HG02588 (cell line): ENCODE measurements around the gene ZBTB7B.

ENCODE experiments used
- ATAC-seq: cut with Tn5 transposase; IDR thresholded peaks from one replicate; pipeline ENCODE4 v1.9.1; 2021; ENCODE audit warnings: mild to moderate bottlenecking, moderate library complexity; ENCODE audit not compliant: unreplicated experiment

The ZBTB7B gene

DNA sequence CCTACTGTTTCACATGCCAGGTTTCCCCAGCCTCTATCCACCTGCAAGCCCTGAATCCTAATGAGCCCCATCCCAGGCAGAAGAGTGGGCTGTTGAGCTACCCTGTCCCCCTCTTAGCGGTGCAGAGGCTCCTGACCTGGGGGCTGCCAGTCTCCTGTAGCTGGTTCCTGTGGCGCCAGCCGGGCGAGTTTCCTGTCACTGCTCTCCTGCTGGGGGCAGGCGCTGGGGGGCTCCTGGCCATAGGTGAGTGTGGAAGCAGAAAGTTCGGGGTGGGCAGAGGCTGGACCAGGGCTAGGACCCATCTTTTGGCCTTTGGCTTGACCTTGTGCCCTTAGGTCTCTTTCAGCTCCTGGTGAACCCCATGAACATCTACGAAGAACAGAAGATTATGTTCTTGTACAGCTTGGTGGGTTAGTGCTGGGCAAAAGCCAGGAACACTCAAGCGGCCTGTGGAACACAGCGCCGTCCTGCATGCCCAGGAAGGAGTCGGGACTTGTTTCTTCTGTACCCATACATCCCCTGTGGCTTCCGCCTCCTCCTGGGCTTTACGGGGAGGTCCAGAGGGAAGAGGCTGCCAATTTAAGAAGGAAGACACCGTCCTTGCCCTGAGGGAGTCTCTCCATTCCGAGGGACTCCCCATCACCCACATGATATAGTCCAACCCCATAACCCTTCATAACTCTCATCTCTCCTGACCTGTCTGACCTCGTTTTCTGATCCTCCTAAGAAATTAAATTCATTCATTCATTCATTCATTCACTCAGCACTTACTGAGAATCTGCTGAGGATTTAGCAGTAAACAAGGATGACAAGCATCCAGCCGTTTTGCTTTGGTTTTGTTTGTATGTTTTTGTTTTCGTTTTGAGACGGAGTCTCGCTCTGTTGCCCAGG, 32.0 kb downstream of the ZBTB7B start:
- no peak for ATAC-seq

DNA sequence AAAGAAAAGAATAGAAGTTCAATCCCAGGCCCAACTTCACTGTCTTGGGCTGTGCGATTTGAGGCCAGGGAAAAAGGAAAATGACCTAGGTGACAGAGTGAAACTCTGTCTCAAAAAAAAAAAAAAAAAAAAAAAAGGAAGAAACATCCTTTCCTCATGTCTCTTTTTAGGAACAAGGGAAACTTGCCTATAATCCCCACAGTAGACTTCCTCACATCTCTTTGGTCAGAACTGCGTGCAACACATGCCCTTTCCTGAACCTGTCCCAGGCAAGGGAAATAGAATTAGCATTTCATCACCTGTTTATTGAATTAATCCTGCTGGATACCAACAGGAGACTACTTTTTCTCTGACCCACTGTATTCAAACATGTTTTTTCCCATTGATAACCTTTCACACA, 33.3 kb downstream of the ZBTB7B start:
- ATAC-seq = no peak

DNA sequence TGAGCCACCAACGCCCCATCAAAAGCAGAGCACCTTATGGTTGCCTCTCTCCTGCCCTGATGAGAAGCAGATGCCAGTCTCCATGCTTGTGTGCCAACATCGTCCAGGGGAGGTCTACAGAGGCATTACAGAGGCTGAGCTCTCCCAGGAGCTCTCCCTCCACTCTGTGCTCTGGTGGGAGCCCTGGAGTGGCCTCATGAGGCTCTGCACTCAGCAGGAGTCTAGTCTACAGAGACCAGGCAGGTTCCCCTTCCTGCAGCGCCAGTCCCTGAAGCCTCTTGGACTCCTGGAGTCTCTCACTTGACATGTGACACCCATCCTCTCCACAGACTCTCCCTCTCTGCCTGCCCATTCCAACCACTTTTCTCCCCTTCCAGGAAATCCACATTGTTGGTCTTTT, 34.4 kb downstream of the ZBTB7B start:
- ATAC-seq = no peak

DNA sequence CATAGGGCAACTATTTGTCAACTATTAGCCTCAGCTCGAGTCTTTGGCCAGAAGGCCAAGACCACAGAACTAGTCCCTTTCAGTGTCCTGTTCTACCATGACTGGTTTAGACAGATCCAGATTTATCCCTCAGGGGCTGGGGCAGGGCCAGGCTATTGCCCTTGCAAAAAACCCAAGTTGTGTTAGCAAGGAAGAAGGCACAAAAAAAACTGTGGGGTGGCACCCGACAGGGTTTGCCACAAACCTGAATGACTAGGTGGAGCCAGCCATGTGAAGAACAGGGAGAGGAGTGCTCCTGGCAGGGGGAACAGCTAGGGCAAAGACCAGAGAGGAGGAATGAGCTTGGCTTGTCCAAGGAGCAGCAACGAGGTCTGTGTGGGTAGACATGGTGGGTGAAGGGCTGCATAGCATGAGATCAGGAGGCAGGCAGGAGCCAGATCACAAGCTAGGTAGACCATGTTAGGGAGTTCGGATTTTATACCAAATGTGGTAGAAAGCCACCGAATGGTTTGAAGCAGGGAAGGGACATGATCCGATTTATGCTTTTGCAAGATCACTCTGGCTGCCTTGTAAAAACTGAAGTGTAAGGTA, 35.3 kb downstream of the ZBTB7B start:
- no peak for ATAC-seq

DNA sequence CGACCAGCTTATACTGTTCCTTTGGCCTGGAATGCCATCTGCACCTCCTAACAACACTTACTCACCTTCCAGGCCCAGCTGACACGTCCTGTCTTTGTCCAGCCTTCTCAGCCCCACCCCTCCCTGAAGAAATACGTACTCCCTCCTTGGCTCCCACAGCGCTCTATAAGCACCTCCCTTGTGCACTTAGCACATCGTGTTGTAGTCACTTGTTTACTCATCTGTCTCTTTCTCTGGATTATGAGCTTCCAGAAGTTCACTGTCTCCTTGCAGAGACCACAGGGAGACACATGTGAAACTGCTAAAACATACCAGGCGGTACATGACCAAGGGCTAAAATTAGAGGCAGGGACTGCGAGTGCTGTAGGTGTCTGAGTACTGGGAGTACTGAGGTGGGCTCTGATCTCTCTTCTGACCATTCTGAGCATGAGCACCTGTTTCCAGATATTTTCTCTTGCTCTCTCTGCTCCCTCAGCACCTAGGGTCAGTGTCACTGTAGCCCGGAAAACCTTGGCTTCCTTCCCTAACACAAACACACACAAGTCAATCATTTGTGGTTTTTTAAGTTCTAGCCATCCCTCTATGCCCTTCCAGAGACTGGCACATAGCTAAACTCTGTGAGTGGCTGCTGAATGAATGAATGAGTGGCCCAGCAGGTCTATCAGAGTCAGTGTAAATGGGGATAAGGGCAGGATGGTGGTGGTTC, 36.2 kb downstream of the ZBTB7B start:
- no peak for ATAC-seq

DNA sequence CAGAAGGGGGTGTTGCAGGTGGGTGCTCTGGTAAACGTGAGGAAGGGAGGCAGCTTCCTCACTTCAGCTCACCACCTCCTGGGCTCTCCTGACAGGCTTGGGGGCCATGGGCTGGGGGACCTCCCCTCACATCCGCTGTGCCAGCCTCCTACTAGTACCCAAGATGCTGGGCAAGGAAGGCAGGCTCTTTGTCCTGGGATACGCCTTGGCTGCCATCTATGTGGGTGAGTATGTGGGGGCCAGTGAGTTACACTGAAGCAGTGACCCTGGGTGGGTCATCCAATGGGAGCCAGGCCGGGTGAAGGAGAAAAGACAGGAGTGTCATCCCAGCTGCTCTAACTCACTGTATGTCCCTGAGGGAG, 36.7 kb downstream of the ZBTB7B start:
- no peak for ATAC-seq

DNA sequence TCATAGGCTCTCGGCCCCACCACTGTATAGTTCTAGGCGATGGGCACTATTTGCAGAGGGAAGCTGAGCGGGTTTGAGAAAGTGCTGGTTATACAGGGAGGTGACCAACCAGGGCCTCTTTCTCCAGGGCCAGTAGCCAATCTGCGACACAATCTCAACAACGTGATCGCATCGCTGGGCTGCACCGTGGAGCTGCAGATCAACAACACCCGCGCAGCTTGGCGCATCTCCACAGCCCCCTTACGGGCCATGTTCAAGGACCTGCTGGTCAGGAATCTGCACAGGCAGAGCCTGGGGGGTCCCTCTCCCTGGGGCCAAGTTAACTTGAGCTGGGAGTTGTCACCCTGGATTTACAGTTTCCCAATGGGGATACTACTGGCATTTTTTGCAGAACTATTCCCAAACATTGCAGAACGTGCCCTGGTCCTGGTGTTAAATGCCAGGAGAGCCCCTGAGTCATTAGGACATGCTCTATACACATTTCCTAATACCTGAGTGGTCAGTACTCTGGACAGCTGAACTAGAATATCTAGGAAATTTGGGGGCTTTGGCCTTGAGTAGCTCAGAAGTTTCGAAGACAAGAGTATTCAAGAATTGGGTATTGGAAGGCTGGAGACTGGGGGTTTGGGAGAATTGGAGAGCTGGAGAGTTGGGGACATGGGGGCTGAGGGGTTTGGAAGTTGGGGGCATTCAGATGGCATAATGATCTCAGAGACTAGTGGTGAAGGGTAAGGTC, 37.9 kb downstream of the ZBTB7B start:
- no peak for ATAC-seq

DNA sequence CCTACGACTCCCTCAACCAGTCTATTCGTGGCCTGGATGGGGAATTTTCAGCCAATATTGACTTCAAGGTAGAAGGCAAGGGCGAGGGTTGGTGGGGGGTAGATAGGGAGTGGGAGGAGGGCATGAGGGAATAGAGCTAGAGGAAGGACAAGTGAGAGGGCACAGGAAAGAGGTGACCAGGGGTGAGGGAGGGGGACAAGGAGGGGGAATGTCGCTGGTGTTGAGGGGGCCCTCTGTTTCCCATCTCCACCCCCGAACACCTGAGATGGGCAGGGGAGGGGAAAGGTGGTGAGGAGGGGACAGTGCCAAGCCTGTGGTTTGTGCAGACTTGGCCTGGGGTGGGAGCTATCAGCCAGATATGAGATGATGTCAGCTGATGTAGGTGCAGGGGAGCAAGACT, 40.2 kb downstream of the ZBTB7B start:
- no peak for ATAC-seq

DNA sequence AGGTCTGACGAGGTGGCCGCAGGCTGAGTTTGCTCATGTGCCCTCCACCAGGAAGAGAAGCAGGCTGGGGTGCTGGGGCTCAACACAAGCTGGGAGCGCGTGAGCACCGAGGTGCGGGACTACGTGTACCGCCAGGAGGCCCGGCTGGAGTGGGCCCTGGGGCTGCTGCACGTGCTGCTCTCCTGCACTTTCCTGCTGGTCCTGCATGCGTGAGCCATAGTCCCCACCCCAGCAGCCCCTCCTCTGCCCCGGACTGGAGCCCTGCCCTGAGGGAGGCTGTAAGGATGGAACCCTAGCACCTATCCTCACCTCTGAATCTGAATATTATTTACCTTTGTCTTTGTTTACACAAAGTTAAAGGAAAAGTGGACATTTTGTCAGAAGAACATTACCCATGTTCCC, 40.7 kb downstream of the ZBTB7B start:
- no peak for ATAC-seq

DNA sequence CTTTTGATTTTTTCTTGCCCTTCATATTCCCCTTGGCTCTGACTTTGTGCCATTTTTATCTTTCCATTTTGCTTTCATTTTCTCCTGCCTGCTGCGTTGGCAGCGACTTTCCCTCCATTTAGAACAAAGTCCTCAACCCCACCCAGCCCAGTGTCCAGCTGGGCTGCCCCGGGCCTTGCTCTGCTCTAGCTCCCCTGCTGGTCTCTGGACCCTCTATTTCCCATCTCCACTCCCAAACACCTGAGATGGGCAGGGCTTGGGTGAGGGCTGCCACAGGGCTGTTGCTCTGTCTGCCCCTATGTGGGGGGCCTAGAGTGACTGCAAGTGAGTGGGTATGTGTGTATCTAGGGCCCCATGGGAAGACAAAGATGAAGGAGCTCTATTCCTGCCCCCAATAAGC, 41.2 kb downstream of the ZBTB7B start:
- no peak for ATAC-seq

DNA sequence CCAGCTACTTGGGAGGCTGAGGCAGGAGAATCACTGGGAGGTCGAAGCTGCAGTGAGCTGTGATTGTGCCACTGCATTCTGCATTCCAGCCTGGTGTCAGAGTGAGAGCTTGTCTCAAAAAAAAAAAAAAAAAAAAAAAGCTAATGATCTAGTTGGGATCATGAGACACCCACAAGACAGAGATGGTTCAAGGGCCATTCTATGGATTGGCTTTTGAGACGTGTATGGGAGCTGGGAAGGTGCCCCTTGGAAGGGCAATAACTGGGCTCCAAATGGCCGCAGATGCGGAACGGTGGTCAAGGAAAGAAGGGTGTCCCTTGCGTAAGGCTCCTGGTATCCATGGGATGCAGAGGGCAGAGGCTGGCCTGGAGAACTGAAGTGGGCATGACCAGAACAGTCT, 41.8 kb downstream of the ZBTB7B start:
- no peak for ATAC-seq

DNA sequence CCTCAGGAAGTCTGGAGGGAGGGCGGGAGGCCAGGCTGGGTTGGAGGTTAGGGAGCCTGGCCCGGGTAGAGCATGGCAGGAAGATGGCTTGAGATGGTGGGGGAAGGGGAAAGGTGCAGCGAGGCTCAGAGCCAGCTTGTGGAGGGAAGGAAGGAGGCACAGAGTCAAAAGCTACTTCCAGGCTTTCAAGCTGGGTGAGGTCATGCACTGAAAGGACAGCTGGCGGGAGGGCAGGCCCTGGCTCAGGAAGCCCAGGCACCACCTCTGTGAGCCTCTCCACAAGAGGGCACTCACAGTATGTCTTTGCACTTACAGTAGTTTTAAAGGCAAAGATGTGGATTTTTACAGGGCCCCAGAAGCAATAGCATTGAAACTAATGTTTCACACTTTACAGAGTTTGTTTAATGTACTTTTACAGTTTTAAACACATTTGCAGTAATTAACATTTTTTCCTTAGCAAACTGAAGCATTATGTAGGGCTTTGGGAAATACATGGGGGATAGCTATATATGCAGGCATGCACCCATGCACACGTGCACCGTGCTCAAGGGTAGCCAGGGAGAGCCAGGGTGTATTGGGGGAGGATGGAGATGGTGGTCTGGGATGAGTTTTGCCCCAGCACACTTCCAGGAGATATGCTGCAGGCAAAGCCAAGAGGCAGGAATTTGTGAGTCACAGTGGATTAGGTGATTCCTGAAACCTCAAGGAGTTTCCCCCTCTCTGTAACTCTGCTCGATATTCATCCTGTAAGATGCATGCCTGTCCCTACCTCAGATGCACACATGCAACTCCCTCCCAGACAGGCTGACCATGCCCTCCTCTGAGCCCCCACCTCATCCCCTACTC, 42.4 kb downstream of the ZBTB7B start:
- no peak for ATAC-seq

DNA sequence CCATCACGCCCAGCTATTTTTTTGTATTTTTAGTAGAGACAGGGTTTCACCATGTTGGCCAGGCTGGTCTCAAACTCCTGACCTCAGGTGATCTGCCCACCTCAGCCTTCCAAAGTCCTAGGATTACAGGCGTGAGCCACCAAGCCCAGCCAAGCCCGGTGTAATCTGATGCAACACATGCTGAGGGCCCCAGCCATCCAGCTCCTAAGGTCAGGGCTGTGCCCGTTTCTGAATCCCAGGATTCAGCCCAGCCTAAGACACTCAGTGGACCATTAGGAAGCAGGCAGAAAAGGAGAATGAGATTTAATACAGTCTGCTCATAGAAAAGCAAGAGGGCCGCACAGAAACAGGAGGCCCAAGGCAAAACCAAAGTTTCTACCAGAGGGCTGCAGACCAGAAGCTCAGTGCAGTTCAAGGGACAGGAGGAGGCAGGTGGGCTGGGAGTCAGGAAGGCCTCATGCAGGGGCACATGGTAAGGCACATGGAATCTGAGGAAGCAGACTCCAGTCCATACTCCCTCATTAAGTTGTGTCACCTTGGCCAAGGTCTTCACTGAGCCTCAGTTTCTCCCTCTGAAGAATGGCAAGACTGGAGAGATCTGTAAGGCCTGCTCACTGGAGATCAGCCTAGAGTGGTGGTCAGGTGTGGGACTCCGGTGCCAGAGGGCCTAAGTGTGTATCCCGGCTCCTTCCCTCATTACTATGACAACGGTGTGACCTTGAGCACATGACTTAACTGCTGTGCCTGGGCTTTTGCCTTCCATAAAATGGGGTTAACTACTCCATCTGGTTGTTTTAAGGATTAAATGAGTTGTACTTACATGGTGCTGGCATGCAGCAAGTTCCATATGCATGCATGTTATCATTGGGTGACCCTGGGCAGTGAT, 46.1 kb downstream of the ZBTB7B start:
- no peak for ATAC-seq

DNA sequence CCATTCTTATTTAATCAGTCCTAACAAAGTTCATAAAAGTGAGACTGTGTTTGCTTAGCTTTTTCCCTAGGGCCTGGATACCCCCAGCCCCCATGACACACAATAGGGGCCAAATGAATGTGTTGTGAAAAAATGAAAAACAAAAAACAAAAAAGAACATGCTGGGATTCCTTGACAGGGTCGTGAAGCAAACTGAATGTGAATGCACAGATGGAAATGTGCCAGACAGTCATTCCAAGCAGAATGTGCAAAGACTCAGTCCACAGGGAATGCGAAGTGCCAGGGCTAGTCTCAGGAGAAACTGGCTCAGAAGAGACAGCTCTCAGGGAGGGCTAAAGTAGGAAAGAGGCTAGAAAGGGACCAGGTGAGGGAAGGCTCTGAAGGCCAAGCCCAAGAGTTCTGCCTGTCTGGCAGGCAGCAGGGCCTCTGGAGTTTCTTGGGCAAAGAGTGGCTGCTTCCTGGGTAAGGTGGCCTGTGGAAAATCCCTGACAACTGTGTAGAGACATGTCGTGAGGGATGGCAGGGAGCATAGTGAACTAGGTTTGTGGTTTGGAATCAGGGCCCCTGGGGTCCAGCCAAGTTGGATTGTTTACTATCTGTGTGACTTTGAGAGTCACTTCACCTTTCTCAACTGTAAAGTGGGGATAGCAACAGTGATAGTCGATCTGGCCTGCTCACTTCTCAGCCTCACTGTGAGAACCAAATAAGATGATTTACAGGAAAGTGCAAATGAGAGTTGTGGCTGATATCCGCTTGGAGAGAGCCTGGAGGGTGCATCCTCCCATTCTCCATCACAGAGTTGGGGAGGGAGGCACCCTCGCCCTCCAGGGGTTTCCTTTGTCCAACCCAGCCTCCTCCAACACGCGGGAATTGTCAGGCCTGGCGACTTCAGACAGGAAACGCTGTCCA, 47.3 kb downstream of the ZBTB7B start:
- ATAC-seq = no peak

DNA sequence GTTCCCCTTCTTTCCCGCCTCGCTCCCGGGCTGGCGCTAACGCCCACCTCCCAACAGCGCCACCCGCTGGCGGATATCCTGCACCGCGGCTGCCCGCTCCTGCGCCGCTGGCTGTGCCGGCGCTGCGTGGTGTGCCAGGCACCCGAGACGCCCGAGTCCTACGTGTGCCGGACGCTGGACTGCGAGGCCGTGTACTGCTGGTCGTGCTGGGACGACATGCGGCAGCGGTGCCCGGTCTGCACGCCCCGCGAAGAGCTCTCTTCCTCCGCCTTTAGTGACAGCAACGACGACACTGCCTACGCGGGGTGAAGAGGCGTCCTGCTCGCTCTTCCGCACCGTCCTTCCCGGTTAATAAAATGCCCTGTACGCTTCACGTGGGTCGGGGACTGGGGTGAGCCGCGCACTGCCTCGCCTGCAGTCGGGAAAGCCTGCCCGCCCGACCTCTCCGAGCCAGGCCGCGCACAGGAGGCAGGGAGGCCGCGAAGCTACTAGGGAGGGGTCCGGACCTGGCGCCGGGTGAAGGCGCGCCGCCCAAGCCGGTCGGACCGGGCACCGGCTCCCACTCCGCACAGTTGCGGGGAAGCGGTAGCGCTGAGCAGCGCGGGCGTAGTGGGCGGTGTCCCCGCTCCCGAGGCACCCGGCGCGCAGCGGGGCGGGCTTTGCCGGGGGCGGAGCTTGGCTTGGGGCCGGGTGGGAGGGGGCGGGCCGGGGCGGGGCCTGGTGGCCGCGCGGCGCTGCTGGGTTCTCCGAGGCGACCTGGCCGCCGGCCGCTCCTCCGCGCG, 48.1 kb downstream of the ZBTB7B start, which contains the start of gene ADAM15:
TSS of gene ADAM15 (plus strand) at position 757 of the 782 bp plus-strand sequence. CDS start 71 bp downstream, outside the sequence.
- peak; percentile 60 for ATAC-seq

DNA sequence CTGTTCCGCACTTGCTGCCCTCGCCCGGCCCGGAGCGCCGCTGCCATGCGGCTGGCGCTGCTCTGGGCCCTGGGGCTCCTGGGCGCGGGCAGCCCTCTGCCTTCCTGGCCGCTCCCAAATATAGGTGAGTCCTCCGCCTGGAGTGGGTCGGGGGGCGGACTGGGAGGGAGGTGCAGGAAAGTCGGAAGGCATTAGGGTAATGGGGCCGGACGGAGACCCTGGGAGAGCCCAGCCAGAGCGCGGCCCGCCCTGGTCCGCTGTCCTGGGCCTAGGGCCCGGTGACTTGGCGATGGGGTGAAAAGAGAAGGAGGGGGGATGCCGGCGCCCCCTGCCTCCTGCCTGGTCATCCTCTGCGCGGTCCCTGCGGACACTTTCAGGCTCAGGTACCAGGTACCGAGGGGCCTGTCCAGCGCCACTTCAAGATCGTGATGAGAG, 48.8 kb downstream of the ZBTB7B start:
- peak; percentile 7 for ATAC-seq

DNA sequence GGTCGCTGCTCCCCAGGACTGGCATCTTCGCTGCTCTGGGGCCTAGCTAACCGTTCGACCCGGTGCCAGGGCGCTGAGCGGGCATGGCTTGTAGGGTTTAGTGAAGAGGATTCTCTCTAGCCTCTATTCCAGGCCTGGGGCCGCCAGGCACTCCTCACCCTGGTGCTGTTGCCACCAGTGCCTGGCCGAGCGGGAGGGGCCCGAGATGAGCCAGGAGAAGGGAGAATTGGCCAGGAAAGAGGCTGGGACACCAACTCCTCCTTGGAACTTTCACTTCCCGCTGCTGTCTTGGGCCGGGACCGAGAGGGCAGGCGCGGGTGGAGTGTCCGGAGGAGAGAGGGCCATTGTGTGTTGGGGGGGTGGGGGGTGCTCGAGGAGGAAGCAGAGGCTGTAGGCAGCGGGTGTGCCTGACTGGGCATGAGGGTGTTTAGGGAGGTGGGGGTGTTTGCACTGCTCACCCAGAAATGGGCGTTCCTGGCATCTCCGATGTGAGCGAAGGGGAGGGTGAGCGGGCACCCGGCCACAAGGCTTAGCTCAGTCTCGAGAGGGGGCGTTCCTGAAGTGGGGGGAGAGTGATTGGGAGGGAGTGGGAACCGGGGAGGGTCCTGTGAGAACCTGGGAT, 49.3 kb downstream of the ZBTB7B start:
- no peak for ATAC-seq
